GM11168 (cell line): ENCODE measurements around the gene TPGS1.

Source experiments
- in situ Hi-C: fragments of 300-500 bp; cut with MboI; formaldehyde crosslinking; loops from one replicate; pipeline ENCODE4 v1.12.0; 2022; ENCODE audit warnings: low sequenced_read_pairs; ENCODE audit not compliant: unreplicated experiment

Gene TPGS1

DNA sequence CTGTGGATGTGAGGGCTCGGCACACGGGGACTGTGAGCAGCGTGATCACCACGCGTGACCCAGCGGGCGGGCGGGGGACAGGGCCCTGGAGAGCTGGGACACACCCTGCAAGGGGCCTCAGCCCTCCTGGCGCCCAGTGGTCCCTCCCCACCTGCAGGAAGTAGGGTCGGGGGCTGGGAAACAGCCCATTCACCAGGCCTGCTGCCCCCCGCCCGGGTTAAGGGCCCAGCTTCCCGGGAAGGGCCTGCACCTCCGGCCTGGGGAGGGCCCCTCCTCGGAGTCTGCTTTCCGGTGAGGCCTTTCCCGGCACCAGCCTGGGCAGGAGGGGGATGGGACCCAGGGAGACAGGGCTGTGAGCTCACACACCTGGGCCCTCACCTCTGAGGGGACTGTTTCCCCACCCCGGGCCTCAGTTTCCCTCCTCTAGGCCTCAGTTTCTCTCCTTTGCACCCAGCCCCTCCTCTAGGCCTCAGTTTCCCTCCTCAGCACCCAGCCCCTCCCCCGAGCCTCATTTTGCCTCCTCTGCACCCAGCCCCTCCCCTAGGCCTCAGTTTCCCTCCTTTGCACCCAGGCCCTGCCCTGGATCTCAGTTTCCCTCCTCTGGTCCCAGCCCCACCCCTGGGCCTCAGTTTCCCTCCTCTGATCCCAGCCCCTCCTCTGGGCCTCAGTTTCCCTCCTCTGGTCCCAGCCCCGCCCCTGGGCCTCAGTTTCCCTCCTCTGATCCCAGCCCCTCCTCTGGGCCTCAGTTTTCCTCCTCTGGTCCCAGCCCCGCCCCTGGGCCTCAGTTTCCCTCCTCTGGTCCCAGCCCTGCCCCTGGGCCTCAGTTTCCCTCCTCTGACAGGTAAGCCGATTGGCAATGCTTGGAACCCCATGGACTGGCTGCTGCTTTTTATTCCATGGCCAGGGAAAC, 12.9 kb upstream of the TPGS1 start:
- in situ Hi-C loops, result no loop called here

DNA sequence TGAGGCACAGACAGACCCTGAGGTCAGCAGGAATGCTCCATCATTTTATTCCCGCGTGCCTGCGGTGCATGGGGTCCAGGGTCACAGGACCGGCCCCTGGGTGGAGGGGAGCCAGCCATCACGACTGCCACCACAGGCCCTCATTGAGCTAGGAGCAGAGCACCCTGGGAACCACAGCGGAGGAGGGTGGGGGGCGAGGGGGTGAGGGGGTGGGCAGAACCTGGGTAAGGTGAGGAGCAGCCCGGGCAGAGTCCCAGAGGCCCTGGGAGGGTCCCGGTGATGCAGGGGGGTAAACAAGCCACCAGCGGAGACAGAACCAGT, 12.3 kb upstream of the TPGS1 start:
- in situ Hi-C loops, result no loop called here

- in situ Hi-C loops, result no loop called here
Measured at GRCh38 chr19:495402-496111, 11.7 kb upstream of the TPGS1 start.

- in situ Hi-C loops, result no loop called here
Measured at GRCh38 chr19:496112-496665, 11.1 kb upstream of the TPGS1 start, which contains the start of gene MADCAM1. Gene MADCAM1 (plus strand): TSS chr19:496486. CDS start chr19:496500, 14 bp downstream.

- in situ Hi-C loops, result no loop called here
Measured at GRCh38 chr19:496986-497385, 10.3 kb upstream of the TPGS1 start.

GRCh38 chr19:497491-497868, 9.8 kb upstream of the TPGS1 start:
- in situ Hi-C loops, result no loop called here

DNA sequence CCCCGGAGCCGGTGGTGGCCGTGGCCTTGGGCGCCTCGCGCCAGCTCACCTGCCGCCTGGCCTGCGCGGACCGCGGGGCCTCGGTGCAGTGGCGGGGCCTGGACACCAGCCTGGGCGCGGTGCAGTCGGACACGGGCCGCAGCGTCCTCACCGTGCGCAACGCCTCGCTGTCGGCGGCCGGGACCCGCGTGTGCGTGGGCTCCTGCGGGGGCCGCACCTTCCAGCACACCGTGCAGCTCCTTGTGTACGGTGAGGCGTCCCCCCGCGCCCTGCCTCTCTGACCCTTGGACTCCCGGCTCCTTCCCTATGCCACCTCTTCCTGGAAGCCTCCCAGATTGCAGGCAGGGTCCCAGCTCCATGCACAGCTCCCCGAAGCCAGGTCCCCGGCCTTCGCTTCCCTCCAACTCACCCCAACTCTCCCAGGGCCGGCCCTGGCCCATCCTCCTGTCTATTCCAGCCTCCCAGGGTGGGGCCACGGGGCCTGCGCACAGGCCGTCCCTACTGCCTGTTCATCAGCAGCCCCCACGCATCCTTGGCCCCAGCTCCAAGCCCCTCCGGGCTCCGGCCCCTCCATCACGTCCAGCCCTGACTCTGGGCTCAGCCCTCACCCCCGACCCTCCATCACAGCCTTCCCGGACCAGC, 9.3 kb upstream of the TPGS1 start:
- in situ Hi-C loops, result no loop called here

DNA sequence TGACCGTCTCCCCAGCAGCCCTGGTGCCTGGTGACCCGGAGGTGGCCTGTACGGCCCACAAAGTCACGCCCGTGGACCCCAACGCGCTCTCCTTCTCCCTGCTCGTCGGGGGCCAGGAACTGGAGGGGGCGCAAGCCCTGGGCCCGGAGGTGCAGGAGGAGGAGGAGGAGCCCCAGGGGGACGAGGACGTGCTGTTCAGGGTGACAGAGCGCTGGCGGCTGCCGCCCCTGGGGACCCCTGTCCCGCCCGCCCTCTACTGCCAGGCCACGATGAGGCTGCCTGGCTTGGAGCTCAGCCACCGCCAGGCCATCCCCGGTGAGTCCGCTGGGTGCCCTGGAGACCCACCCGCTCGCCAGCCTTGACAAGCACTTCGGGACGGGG, 8.8 kb upstream of the TPGS1 start:
- in situ Hi-C loops, result no loop called here

DNA sequence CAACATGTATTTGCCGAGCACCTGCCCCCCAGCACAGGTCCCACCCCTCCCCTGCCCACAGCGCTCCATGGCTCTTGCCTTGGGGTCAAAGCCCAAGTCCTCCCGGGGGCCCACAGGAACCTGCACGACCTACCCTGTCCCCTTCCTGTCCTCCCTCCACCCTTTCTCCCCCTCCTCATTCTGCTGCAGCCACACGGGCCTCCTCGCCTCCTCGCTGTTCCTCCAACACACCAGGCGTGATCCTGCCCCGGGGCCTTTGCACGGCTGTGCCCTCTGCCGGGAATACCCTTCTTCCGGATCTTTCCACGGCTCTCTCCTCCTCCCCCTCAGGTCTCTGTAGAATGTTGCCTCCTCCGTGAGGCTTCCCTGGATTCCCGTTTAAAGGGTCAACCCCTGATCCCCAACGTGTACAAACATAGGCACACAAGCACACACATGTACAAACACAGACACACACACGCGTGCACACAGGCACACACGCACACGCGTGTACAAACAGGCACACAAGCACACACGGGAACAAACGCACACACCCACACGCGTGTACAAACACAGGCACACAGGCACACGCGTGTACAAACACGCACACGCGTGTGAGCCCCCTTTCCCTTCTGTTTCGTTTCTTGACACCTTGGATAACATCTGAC, 8.2 kb upstream of the TPGS1 start:
- in situ Hi-C loops, result no loop called here

GRCh38 chr19:501646-502045, 5.7 kb upstream of the TPGS1 start:
- in situ Hi-C loops, result no loop called here

GRCh38 chr19:504616-505015, 2.7 kb upstream of the TPGS1 start:
- in situ Hi-C loops, result no loop called here

GRCh38 chr19:506404-507285, 652 bp upstream of the TPGS1 start:
- in situ Hi-C loops, result no loop called here

DNA sequence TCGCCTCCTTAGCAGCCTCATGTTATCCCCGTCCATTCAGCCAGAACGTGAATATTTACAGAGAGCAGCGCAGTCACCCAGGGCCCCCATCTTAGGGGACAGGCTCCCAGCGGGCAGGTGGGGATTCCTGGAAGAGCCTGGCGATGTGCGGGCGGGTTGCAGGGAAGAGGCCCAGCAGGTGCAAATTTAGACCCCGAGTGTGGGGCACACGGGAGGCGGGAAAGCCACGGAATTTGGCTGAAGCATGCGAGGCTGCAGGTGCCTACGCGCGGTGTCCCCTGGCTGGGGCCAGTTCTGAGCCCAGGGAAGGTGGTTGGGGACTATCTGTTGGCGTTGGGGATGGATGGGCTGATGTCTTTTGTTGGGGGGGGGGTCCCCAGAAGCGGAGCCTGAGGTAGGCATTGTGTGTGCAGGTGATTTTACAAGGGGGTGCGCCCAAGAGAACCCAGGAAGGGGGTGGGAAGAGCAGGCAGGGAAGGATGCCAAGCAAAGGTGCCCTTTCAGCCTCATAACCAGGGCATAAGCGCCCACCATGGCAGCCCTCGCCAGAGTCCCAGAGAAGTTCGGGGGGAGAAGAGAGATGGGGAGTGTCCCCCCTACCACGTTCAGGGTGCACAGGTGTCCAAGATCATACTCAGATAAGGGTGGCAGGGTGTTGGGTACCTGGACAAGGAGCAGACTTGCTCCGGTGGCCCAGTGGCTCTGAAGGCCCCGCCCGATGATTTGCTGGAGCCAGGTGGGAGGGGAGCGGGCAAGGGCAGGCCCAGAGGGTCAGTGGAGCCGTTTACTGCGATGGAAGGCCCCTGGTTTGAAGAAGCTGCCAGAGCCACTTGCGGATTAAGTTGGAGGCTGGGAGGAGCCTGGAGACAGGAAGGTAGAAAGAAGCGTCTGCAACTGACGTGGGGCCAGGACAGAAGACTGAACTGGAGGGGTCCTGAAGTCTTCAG, 1.2 kb downstream of the TPGS1 start:
- in situ Hi-C loops, result no loop called here

DNA sequence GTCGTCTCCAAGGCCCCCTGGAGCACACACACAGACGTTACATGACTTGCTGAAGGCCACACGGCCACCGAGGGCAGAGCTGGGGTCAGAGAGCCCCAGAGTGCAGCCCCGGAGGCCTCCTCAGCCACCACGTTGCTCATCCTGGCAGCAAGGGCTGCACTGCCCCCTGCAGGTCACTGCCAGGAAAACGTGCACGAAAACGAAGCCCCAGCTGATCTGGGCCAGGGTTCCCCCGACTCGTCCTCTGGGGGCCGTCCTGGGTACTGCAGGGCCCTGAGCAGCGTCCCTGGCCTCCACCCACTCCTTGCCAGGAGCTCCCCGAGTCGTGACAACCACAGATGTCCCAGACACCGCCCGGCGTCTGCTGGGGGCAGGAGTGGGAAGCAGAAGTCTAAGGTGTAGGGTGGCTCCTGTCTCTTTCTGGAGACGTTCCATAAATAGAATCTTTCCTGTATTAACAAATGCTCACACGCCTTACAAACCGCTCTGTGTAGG, 3.4 kb downstream of the TPGS1 start:
- in situ Hi-C loops, result no loop called here

GRCh38 chr19:511101-511851, 4.0 kb downstream of the TPGS1 start:
- in situ Hi-C loops, result no loop called here

DNA sequence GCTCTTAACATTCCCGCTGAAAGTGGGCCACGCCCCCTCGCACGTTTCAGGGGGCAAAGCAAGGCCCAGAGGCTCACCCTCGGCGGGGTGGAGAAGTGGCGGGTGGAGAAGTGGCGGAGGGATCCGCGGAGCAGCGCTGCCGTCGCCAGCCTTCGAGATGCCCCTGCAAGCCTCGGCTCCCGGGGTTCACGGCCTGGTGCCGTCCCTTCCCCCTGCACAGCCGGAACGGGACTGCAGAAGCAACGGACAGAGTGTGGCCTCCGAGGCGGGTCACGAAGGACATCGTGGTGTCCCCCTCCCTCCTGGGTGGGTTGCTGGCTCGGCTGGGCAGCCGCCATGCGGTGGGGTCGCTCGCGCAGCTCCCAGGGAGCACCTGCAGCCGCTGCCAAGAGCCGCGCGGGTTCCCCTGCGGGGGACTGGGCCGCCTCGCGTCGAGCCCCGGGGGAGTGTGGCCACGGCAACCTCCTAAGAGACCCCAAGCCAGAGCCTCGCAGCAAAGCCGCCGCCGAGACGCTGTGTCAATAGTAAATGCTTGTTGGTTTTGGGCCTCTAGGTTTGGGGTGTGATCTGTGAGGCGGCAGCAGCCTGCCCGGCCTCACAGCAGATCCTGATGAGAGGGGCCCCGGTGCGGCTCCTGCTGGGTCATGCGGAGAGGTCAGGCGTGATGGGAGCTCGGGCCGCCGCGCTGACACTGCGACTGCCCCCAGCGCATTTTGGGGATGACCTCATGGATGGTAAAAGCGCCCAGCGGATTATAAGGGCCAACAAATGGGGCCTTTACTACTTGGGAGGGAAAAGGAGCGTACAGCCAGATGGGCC, 5.5 kb downstream of the TPGS1 start:
- in situ Hi-C loops, result no loop called here
